Ascending aorta (tissue), 2 donors: ENCODE results near the gene LOXL4. TPM values are rescaled to one million over a fixed set of nuclear protein-coding genes. Genes with fewer than 3 reads are reported as not detected.

Experiments used
- DNase-seq, 2 donors: peaks; one replicate each; pipeline ENCODE4 v3.0.0-alpha.2; 2019; ENCODE audit warnings: low spot score in 2 of 2
- H3K27ac ChIP-seq, 2 donors: fragments of 200-600 bp; sonication (generic); one replicate each; pipeline ENCODE4 v1.5.1; 2016 to 2017; ENCODE audit warnings: mild to moderate bottlenecking in 1 of 2
- H3K27me3 ChIP-seq: fragments of 200-600 bp; sonication (generic); one replicate; pipeline ENCODE4 v1.5.1; 2017
- H3K36me3 ChIP-seq, 2 donors: fragments of 200-600 bp; sonication (generic); one replicate each; pipeline ENCODE4 v1.5.1; 2016
- H3K4me1 ChIP-seq, 2 donors: fragments of 200-600 bp; sonication (generic); one replicate each; pipeline ENCODE4 v1.5.1; 2016 to 2017; ENCODE audit warnings: mild to moderate bottlenecking in 1 of 2
- H3K4me3 ChIP-seq, 2 donors: fragments of 200-600 bp; sonication (generic); one replicate each; pipeline ENCODE4 v1.5.1; 2016 to 2017; ENCODE audit warnings: mild to moderate bottlenecking in 1 of 2
- H3K9me3 ChIP-seq, 2 donors: fragments of 200-600 bp; sonication (generic); one replicate each; pipeline ENCODE4 v1.5.1; 2016
- CTCF ChIP-seq, 3 experiments: fragments of 200-600 bp in 2 of 3; fragments of 450-650 bp in 1 of 3; sonication (generic) in 2 of 3; IDR thresholded peaks; one replicate each; pipeline ENCODE4 v1.5.1; 2016 to 2019; ENCODE audit warnings: antibody characterized with exemption in 3 of 3, mild to moderate bottlenecking in 1 of 3, moderate library complexity in 1 of 3
- intact Hi-C: fragments of 100-400 bp; cut with DNase I; formaldehyde crosslinking; loops from one replicate; pipeline ENCODE4 v1.15.1; 2023
- total RNA-seq: library from RNA; depleted of rRNA; stranded (reverse); fragments of >200 nt; gene quantifications from one replicate; pipeline ENCODE4 v1.1.0, GENCODE V29; 2016

The LOXL4 gene
- total RNA-seq: 3.7 TPM

GRCh38 chr10:98267894-98268693 lies at the start of gene LOXL4:
Gene LOXL4, minus strand, starts transcription at chr10:98268194. Its CDS starts 5,175 bp downstream, at chr10:98263019.
- H3K9me3 ChIP-seq: no peaks in the 10 kb centered on the region
- H3K36me3 ChIP-seq: no peaks in the 10 kb centered on the region
- peak in 1 of 2 donors; percentile 75 for DNase-seq
- intact Hi-C loops: loop anchor here (5.0 kb wide), 1 partner anchor 179 kb away; the partner anchor contains the start of gene HPS1
- peak within 1 kb of the TSS; percentile 57 to 68 for H3K4me3 ChIP-seq
- no peaks in the 10 kb centered on the region for H3K27me3 ChIP-seq
- H3K27ac ChIP-seq: peak within 1 kb of the TSS; percentile 93 to 98
- peaks cover 5 to 32% of the 10 kb centered on the region in 2 donors for H3K4me1 ChIP-seq
- no peak for TF ChIP-seq CTCF (IDR thresholded peaks at IDR 0.05)

DNA sequence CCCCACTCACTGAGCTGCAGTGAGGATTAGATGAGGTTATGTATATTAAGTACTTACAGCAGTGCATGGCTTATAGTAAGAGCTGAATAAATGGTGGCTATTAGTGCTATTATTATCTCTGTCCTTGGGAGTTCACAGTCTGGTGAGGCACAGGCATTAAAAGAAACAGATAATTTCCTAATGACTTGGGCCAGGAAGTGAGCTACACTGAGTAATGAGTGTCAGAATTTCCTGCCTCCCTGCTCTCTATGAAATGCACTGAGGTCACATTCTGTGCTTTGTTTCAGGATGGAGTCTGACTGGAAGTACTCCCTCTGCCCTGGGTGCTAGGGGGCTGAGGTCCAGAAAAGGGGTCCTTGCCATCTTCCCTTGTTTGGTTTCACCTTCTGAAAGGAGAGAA lies 48.7 kb upstream of the LOXL4 start:
- no peak for DNase-seq
- H3K27me3 ChIP-seq: no peaks in the 10 kb centered on the region
- H3K4me3 ChIP-seq: no peak overlapping the region
- H3K36me3 ChIP-seq: no peaks in the 10 kb centered on the region
- no peak overlapping the region for H3K27ac ChIP-seq
- peaks cover 0 to 14% of the 10 kb centered on the region in 2 donors for H3K4me1 ChIP-seq
- no peak for TF ChIP-seq CTCF (IDR thresholded peaks at IDR 0.05)
- no peaks in the 10 kb centered on the region for H3K9me3 ChIP-seq
- intact Hi-C loops: no loop called here

- Histone ChIP-seq H3K4me1 (peaks cover 0 to 14% of the 10 kb centered on the region in 2 donors), H3K27me3 (no peaks in the 10 kb centered on the region), H3K9me3 (no peaks in the 10 kb centered on the region), H3K4me3 (no peak overlapping the region), H3K36me3 (no peaks in the 10 kb centered on the region), H3K27ac (no peak overlapping the region)
- intact Hi-C loops: no loop called here
- DNase-seq: no peak
- no peak for TF ChIP-seq CTCF (IDR thresholded peaks at IDR 0.05)
These were observed 48.2 kb upstream of the LOXL4 start for GRCh38 chr10:98316170-98316569.

GRCh38 chr10:98314532-98315284 lies 46.7 kb upstream of the LOXL4 start:
- H3K27ac ChIP-seq: peak overlapping the region in 1 of 2 donors; percentile 58

DNA sequence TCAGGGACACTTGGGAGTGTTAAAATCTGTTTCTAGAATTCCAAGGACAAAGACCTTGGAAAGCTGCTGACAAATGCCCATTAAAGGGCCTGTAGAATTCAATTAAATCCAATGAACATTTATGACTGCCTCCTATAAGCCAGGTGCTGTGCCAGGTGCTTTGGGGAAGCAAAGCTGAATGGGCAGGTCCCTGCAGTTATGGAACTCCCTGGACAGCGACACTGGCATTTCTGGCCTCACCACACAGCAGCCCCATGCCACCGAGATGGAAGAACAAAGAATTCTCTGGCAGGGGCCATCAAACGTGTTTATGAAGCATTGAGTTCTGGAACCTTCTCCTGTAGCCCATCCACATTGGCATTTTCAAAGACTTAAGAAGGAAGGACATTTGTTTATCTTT lies 45.6 kb upstream of the LOXL4 start:
- no peak overlapping the region for H3K4me3 ChIP-seq
- peaks cover 0 to 16% of the 10 kb centered on the region in 2 donors for H3K4me1 ChIP-seq
- intact Hi-C loops: loop anchor here (5.0 kb wide), 1 partner anchor 134 kb away; the partner anchor contains the start of gene HPS1
- no peak for DNase-seq
- H3K27me3 ChIP-seq: no peaks in the 10 kb centered on the region
- no peaks in the 10 kb centered on the region for H3K9me3 ChIP-seq
- H3K36me3 ChIP-seq: no peaks in the 10 kb centered on the region
- no peak overlapping the region for H3K27ac ChIP-seq
- TF ChIP-seq CTCF (IDR thresholded peaks at IDR 0.05): no peak

More at GRCh38 chr10:98314532-98315284, 46.7 kb upstream of the LOXL4 start:
- Histone ChIP-seq H3K36me3 (no peaks in the 10 kb centered on the region), H3K4me1 (peaks cover 0 to 15% of the 10 kb centered on the region in 2 donors), H3K4me3 (no peak overlapping the region), H3K27me3 (no peaks in the 10 kb centered on the region), H3K9me3 (no peaks in the 10 kb centered on the region)
- TF ChIP-seq CTCF (IDR thresholded peaks at IDR 0.05): no peak
- peak in 1 of 2 donors; percentile 83 for DNase-seq
- intact Hi-C loops: loop anchor here (5.0 kb wide), 1 partner anchor 133 kb away; the partner anchor contains the start of gene HPS1
